GDM1 (cell line): ENCODE measurements around the gene CAPN7.

ENCODE experiments used
- DNase-seq: peaks from one replicate; lab custom pipeline; 2025; lab: John Stamatoyannopoulos, UW

Gene CAPN7

GRCh38 chr3:15199493-15200105 lies 6.4 kb upstream of the CAPN7 start:
- DNase-seq = no peak

DNA sequence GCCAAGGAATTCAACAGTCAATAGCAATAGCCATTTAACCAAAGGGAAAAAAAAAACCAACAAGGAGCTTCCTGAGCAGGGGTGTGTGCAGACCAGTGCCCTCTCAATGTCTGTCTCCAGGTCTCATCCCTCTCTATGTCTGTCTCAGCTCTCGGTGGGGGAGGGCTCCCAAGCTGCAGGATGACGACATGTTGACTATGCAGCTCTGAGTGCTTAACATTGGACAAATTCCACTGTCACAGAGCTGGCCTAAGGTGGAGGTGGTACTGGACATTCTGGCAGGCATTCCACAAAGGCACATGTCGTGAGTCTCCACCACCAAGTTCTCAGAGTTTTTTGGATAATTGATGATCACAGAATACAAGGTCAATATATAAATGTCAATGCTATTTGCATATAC lies 2.0 kb upstream of the CAPN7 start:
- DNase-seq = no peak

DNA sequence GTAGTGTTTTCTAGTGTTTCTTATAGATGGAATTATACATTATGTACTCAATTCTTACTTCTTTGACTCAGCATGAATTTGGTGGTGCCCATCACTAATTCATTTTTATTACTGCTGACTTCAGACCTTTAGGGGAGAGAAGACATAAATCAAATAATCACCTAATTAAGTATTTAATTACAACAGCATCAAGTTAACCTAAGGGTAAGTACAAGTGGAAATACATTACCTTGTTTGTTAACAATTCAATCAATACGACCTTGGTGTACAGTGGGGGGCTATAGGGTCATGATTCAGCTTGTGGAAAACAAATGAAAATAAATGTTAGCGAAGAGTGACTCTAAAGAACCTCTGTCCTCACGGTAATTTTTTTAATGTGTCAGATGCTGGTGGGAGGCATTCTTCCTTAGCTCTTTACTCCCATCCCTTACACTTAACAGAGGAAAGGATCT lies 538 bp upstream of the CAPN7 start:
- no peak for DNase-seq

DNA sequence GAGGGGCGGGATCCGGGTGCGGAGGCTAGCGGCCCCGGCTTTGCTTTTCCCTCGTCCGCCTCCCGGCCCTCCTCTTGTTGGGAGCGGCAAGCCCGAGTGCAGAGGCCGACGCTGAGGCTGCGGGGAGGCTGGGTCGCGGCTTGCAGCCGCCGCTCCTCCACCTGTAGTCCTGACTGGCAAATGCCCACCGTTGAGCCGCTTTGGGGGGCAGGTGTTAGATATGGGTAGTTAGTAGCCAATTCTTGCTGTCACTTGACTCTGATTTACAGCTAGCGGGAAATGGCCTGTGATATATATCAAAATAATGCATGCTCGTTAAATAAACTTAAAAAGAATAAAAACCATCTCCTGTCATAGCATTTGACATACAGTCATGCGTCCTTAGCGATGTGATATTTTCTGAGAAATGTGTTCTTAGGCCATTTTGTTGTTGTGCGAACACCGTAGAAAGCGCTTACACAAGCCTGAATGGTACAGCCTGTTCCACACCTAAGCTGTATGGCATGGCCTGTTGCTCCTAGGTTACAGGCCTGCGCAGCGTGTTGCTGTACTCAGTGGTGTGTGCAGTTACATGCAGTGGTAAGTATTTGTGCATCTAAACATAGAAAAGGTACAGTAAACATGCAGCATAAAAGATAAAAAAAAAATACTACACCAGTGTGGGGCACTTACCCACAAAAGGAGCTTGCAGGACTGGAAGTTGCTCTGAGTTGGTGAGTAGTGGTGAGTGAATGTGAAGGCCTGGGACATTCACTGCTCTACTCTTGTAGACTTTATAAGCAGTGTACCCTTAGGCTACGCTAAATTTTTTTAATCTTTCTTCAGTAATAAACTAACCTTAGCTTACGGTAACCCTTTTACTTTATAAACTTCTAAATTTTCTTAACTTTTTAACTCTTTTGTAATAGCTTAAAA lies 873 bp downstream of the CAPN7 start:
- DNase-seq = no peak

DNA sequence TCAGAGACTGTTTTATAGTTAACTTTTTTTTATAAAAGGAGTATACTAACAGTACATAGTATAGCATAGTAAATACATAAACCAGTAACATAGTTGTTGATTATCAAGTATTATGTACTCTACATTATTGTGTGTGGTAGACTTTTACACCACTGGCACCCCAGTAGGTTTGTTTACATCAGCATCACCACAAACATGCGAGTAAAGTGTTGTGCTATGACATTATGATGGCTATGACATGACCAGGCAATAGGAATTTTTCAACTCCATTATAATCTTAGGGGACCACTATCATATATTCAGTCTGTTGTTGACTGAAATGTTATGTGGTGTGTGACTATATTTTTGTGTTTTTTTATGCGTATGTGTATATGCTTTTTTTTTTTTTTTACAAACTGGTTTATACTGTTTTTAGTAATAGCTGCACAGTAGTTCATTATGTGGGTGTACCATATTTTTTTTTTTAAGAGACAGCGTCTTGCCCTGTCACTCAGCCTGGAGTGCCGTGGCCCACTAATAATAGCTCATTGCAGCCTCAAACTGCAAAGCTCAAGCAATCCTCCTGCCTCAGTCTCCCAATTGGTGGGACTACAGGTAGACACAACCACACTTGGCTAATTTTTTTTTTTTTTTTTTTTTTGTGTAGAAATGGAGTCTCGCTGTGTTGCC lies 1.9 kb downstream of the CAPN7 start:
- DNase-seq = no peak

DNA sequence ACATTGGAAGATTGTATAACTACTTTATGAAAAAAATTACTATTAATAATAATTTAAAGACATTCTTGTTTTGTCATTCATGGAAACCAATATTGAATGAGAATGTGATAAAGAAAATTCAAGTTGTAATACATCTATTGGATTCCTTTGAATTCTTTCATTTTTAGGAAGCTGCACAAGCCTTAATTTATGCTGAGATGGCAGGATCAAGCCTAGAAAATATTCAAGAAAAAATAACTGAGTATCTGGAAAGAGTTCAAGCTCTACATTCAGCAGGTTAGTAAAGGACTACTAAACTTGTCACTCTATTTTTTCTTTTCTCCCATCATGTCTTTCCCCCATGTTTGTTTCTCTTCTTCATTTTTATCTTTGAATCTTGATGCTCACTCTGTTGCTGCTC lies 5.9 kb downstream of the CAPN7 start:
- no peak for DNase-seq

DNA sequence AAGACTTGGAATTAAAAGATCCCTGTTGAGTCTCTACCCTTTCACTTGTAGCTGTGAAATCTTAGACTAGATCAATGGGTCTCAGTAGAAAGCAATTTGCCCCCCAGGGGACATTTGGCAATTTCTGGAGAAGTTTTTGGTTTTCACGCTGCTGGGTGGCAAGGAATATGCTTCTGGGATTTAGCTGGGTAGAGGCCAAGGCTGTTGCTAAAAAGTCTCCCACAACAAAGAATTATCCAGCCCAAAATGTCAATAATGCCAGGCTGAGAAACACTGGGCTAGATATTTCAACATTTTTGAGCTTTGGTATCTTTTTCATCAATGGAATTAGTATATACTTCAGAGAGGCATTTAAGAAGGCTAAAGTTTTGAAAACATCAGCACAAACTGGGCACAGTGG lies 8.7 kb downstream of the CAPN7 start:
- no peak for DNase-seq

GRCh38 chr3:15215996-15216395 lies 9.9 kb downstream of the CAPN7 start:
- no peak for DNase-seq

DNA sequence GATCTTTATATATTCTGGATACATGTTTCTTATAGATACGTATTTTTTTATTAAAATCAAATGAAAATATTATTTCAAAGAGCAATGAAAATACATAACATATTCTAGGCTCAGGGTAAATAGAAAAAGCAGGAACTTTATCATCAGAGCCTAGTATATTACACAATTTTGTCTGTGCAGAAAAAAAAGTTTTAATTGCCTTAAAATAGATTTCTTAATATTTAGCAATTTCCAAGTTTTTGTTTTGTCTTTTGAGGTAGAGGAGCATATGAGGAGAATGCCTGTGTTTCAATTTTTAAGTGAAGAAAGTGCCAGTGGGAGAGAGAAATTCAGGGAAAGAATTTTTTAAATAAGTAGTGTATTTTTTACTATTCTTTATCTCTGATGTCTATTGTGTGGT lies 10.5 kb downstream of the CAPN7 start:
- no peak for DNase-seq

DNA sequence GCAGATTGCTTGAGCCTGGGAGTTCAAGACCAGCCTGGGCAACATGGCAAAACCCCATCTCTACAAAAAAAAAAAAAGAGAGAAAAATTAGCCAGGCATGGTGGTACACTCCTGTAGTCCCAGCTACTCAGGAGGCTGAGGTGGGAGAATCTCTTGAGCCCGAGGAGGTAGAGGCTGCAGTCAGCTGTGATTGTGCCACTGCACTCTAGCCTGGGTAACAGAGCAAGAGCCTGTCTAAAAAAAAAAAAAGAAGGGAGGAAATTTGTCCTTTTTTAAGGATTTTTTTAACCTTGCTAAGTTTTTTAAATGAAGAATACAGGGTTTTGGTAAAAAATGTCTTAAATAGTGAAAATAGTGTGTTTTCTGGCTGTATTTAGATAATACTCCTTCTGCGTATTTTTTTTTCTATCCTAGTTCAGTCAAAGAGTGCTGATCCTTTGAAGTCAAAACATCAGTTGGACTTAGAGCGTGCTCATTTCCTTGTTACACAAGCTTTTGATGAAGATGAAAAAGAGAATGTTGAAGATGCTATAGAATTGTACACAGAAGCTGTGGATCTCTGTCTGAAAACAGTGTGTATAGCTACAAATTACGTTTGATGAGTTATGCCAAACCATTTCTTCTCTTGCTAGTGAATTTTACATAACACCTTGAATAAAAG lies 11.1 kb downstream of the CAPN7 start:
- no peak for DNase-seq

- no peak for DNase-seq
These were observed 11.8 kb downstream of the CAPN7 start for GRCh38 chr3:15217841-15218267.

DNA sequence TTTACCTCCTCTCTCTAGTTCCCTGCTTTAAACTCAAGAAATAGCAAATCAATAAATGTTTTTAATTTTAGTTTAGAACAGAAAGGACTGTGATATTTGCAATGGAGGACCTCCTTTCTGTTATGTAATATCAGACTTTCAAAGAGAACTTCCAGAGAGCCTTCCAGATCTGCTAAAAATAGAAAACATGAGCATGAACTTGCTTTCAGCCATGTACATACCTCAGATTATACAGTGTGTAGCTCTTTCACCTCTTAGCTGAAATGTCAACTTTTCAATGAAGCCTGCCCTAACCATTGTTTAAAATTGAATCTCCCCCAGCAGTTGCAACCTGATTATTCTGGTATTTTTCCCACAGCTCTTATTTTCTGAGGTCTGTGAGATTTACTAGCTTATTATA lies 12.6 kb downstream of the CAPN7 start:
- DNase-seq = no peak

DNA sequence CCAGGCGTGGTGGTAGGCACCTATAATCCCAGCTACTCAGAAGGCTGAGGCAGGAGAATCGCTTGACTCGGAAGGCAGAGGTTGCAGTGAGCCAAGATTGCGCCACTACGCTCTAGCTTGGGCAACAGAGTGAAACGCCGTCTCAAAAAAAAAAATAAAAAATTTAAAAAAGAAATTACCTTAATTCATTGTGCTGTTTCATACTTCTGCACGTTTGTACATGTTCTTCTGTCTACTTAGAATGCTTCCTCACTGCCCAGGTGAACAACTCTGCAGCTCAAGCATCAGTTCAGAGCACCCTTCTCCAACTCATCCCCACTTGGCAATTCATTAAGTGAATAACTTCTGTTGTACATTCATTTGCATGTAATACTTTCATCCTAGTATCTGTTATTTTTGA lies 14.0 kb downstream of the CAPN7 start:
- no peak for DNase-seq

GRCh38 chr3:15220661-15221060 lies 14.6 kb downstream of the CAPN7 start:
- no peak for DNase-seq

- no peak for DNase-seq
These were observed 15.7 kb downstream of the CAPN7 start for GRCh38 chr3:15221574-15222217.

DNA sequence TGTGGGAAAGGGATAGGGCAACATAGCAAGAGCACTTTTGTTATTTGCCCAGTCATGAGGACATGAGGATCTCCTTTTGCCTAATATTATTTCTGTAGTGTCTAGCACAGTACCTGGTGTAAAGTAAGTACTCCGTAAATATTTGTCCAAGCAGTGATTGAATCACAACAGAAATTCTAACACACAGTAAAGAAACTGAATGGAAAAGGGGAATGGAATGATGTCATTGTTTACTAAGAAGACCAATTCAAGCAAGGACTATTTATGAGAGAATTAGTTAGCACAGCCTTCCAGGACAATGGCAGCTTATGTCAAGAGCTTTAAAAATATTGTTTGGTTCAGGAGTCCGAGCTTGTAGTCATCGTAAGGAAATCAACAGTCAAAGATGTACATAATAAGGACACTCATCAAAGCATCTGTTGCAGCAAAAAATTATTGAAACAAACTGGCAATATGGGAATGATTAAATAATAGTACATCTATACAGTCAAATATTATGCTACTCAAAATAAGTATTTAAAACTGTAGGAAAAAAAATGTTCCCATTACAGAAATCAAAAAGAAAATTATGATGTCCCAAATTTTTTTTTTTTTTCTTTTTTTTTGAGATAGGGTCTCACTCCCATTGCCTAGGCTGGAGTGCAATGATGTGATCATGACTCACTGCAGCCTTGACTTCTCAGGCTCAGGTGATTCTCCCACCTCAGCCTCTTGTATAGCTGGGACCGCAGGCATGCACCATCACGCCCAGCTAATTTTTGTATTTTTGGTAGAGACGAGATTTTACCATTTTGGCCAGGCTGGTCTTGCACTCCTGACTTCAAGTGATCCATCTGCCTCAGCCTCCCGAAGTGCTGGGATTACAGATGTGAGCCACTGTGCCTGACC lies 17.9 kb downstream of the CAPN7 start:
- no peak for DNase-seq

- no peak for DNase-seq
These were observed 22.1 kb downstream of the CAPN7 start for GRCh38 chr3:15228147-15228546.

- no peak for DNase-seq
These were observed 23.2 kb downstream of the CAPN7 start for GRCh38 chr3:15229262-15229661.

- DNase-seq = peak; percentile 1
These were observed 35.3 kb downstream of the CAPN7 start for GRCh38 chr3:15241341-15241740.

DNA sequence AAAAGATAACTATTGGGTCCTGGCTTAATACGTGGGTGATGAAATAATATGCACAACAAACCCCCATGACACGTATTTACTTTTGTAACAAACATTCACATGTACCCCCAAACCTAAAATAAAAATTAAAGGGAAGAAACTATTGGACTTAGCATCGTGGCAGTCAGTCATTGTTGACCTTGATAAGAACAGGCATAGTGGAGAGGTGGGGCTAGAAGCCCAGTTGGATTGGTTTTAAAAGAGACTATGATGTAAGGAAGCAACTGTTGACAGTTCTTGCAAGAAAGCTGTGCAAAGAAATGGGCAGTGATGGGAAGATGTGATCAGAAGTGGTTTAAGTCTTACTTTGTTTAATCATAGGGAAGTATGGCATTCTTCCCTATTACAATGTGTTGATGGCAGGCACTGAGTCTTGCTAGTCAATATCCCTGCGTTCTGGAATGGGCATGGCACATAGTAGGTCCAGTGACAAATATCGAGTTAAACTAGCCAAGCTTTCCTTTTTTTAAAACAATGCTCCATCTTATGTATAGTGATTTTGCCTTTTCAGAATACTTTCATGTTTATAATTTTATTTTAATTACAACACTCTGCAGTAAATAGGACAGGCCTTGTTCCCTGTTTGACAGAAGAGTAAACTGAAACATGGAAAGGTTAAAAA lies 37.9 kb downstream of the CAPN7 start:
- no peak for DNase-seq
